HCT116 (cell line): ENCODE measurements around the gene LSM6. TPM values are rescaled to one million over a fixed set of nuclear protein-coding genes. Genes with fewer than 3 reads are reported as not detected.

ENCODE experiments used
- ATAC-seq: fragments of 200-7000 bp; cut with Tn5 transposase; 2 replicates; pipeline ENCODE4 v1.9.1; 2020; ENCODE audit warnings: mild to moderate bottlenecking, moderate library complexity
- BruUV-seq: library from RNA; stranded (reverse); fragments of 400-500 nt; replicated peaks from 2 replicates; lab custom pipeline; 2021; lab: Mats Ljungman, UMichigan
- CTCF ChIA-PET: fragments of 300-600 bp; sonication (Branson Sonifier 250); formaldehyde crosslinking; loops from one replicate; lab custom pipeline; 2021; ENCODE audit warnings: antibody characterized with exemption; lab: Charles Lee
- POLR2A ChIA-PET: fragments of 300-600, 350-600 bp; sonication (Branson Sonifier 250); formaldehyde crosslinking; loops from one replicate; lab custom pipeline; 2021; ENCODE audit warnings: antibody characterized with exemption; lab: Charles Lee
- RAD21 ChIA-PET, 2 experiments: fragments of 300-600 bp; sonication (Branson Sonifier 250); formaldehyde crosslinking; loops; one replicate each; lab custom pipeline; 2023; ENCODE audit warnings: low total read pairs in 2 of 2; ENCODE audit not compliant: uncharacterized antibody in 2 of 2, unreplicated experiment in 2 of 2, low non-redundant PET in 1 of 2; lab: Charles Lee
- DNase-seq: peaks from one replicate; pipeline ENCODE4 v3.0.0-alpha.2; 2010; ENCODE audit warnings: low read depth, low spot score
- H2AFZ ChIP-seq: fragments of 200-600 bp; shearing (Covaris generic), sonication (generic); 2 replicates; pipeline ENCODE4 v1.6.1; 2017; ENCODE audit warnings: low read depth, mixed run types, mixed read lengths, antibody characterized with exemption, low read length; ENCODE audit not compliant: poor library complexity, severe bottlenecking
- H3K27ac ChIP-seq: 2 replicates; pipeline ENCODE4 v1.5.1; 2012; ENCODE audit warnings: low read depth, low read length
- H3K27me3 ChIP-seq: fragments of 200-600 bp; sonication (generic); 2 replicates; pipeline ENCODE4 v1.6.1; 2016; ENCODE audit warnings: mixed run types, low read length, mixed read lengths; ENCODE audit not compliant: insufficient read depth
- H3K36me3 ChIP-seq, 2 experiments: fragments of 200-500 bp in 1 of 2; fragments of 200-600 bp in 1 of 2; sonication (Bioruptor generic) in 1 of 2; sonication (generic) in 1 of 2; 2 replicates each; pipeline versions ENCODE4 v1.5.1 to v1.6.1; 2014 to 2016; ENCODE audit warnings: low read length in 2 of 2, inconsistent platforms in 1 of 2, mixed read lengths in 1 of 2, mixed run types in 1 of 2; ENCODE audit not compliant: insufficient read depth in 2 of 2, control insufficient read depth in 1 of 2
- H3K4me1 ChIP-seq, 2 experiments: fragments of 200-600 bp in 1 of 2; sonication (generic) in 1 of 2; 2 replicates each; pipeline versions ENCODE4 v1.5.1 to v1.6.1; 2012 to 2017; ENCODE audit warnings: low read length in 2 of 2, inconsistent platforms in 1 of 2, mild to moderate bottlenecking in 1 of 2, mixed read lengths in 1 of 2, mixed run types in 1 of 2, moderate library complexity in 1 of 2; ENCODE audit not compliant: insufficient read depth in 2 of 2, control insufficient read depth in 1 of 2
- H3K4me2 ChIP-seq: fragments of 200-600 bp; sonication (generic); 2 replicates; pipeline ENCODE4 v1.6.1; 2017; ENCODE audit warnings: mixed run types, low read length, mixed read lengths
- H3K4me3 ChIP-seq, 2 experiments: fragments of 200-600 bp in 1 of 2; sonication (generic) in 1 of 2; replicated peaks in 1 of 2; 2 replicates each; pipeline ENCODE4 v1.5.1; 2011 to 2016; ENCODE audit warnings: low read length in 2 of 2, control low read depth in 1 of 2, low read depth in 1 of 2, mild to moderate bottlenecking in 1 of 2, mixed read lengths in 1 of 2, mixed run types in 1 of 2
- H3K79me2 ChIP-seq: fragments of 200-600 bp; sonication (generic); 2 replicates; pipeline ENCODE4 v1.6.1; 2017; ENCODE audit warnings: mild to moderate bottlenecking, mixed run types, low read length, moderate library complexity, mixed read lengths; ENCODE audit not compliant: insufficient read depth
- H3K9ac ChIP-seq: fragments of 200-600 bp; sonication (generic); 2 replicates; pipeline ENCODE4 v1.6.1; 2016; ENCODE audit warnings: low read length, mixed read lengths
- H3K9me2 ChIP-seq: fragments of 200-600 bp; sonication (generic), shearing (Covaris generic); 2 replicates; pipeline ENCODE4 v1.6.1; 2017; ENCODE audit warnings: mixed run types, mild to moderate bottlenecking, moderate library complexity; ENCODE audit not compliant: insufficient read depth
- H3K9me3 ChIP-seq, 2 experiments: fragments of 200-500 bp in 1 of 2; fragments of 200-600 bp in 1 of 2; sonication (Bioruptor generic) in 1 of 2; sonication (generic) in 1 of 2; 2 replicates each; pipeline ENCODE4 v1.6.1; 2014 to 2017; ENCODE audit warnings: low read length in 2 of 2, mixed read lengths in 2 of 2, inconsistent platforms in 1 of 2, low read depth in 1 of 2, mild to moderate bottlenecking in 1 of 2, mixed run types in 1 of 2, moderate library complexity in 1 of 2; ENCODE audit not compliant: control insufficient read depth in 1 of 2, insufficient read depth in 1 of 2
- H4K20me1 ChIP-seq: fragments of 200-600 bp; sonication (generic), shearing (Covaris generic); 2 replicates; pipeline ENCODE4 v1.6.1; 2017; ENCODE audit warnings: mixed run types, mild to moderate bottlenecking, moderate library complexity; ENCODE audit not compliant: insufficient read depth
- ATF3 ChIP-seq: IDR thresholded peaks from 2 replicates; pipeline ENCODE4 v1.6.1; 2012
- CBX3 ChIP-seq: IDR thresholded peaks from 2 replicates; pipeline ENCODE4 v1.6.1; 2012; ENCODE audit warnings: low read depth
- CEBPB ChIP-seq: IDR thresholded peaks from 2 replicates; pipeline ENCODE4 v1.6.1; 2012; ENCODE audit warnings: low read depth
- EGR1 ChIP-seq: IDR thresholded peaks from 2 replicates; pipeline ENCODE4 v1.6.1; 2012; ENCODE audit warnings: low read depth
- ELF1 ChIP-seq: IDR thresholded peaks from 2 replicates; pipeline ENCODE4 v1.6.1; 2012; ENCODE audit warnings: low read depth, borderline replicate concordance
- EZH2 ChIP-seq: fragments of 200-600 bp; sonication (generic); IDR thresholded peaks from 2 replicates; pipeline ENCODE4 v1.6.1; 2017; ENCODE audit warnings: antibody characterized with exemption, mixed run types
- JUND ChIP-seq: IDR thresholded peaks from 2 replicates; pipeline ENCODE4 v1.6.1; 2012
- MAX ChIP-seq: IDR thresholded peaks from 2 replicates; pipeline ENCODE4 v1.6.1; 2012
- POLR2A ChIP-seq: IDR thresholded peaks from 2 replicates; pipeline ENCODE4 v1.7.0; 2011; ENCODE audit warnings: borderline replicate concordance; ENCODE audit not compliant: insufficient read depth, insufficient read length; ENCODE audit errors: extremely low read depth
- POLR2AphosphoS5 ChIP-seq: IDR thresholded peaks from 2 replicates; pipeline ENCODE4 v1.6.1; 2011; ENCODE audit warnings: mild to moderate bottlenecking, low read depth, low read length, moderate library complexity
- SIN3A ChIP-seq: IDR thresholded peaks from 2 replicates; pipeline ENCODE4 v1.6.1; 2012; ENCODE audit warnings: low read depth
- SP1 ChIP-seq: IDR thresholded peaks from 2 replicates; pipeline ENCODE4 v1.6.1; 2012; ENCODE audit warnings: low read depth
- SRF ChIP-seq: IDR thresholded peaks from 2 replicates; pipeline ENCODE4 v1.6.1; 2012; ENCODE audit warnings: low read depth
- TCF7L2 ChIP-seq: IDR thresholded peaks from 2 replicates; pipeline ENCODE4 v1.7.0; 2011; ENCODE audit warnings: borderline replicate concordance, inconsistent platforms; ENCODE audit not compliant: insufficient read depth, insufficient read length; ENCODE audit errors: extremely low read depth
- ZBTB33 ChIP-seq: IDR thresholded peaks from 2 replicates; pipeline ENCODE4 v1.6.1; 2011; ENCODE audit warnings: mild to moderate bottlenecking, low read length, moderate library complexity; ENCODE audit not compliant: insufficient replicate concordance; ENCODE audit errors: extremely low read depth
- ZFX ChIP-seq: fragments of 450-650 bp; IDR thresholded peaks from 2 replicates; pipeline ENCODE4 v1.6.1; 2017
- ZNF274 ChIP-seq: fragments of 200-500 bp; sonication (Bioruptor generic); IDR thresholded peaks from 2 replicates; pipeline ENCODE4 v1.6.1; 2014; ENCODE audit warnings: mild to moderate bottlenecking, low read depth, low read length, inconsistent platforms
- intact Hi-C: fragments of 100-400 bp; cut with micrococcal nuclease; formaldehyde crosslinking; loops from 2 replicates; pipeline ENCODE4 v1.10.0; 2022
- total RNA-seq: library from RNA; stranded (reverse); gene quantifications from one replicate; pipeline ENCODE4 v1.2.1, GENCODE V29; 2021; ENCODE audit not compliant: unreplicated experiment

Gene LSM6
- total RNA-seq, 1 experiment from 2014 or later: 57.4 TPM

- no peaks in the 10 kb centered on the region for H3K79me2 ChIP-seq
- no peak for ATAC-seq
- no peaks in the 10 kb centered on the region for H3K9me3 ChIP-seq
- no peak overlapping the region for H3K27ac ChIP-seq
- ChIA-PET POLR2A (no interaction called here), CTCF (interaction anchor here (0.6 kb wide), 1 partner anchor 909 kb away, joined by 3 read pairs; no protein-coding TSS in a partner anchor), RAD21 (no interaction called here)
- no peak for TF ChIP-seq CBX3
- TF ChIP-seq EZH2: no peak
- no peak for TF ChIP-seq ZNF274
- no peak for TF ChIP-seq ZFX
- no peak for TF ChIP-seq EGR1
- no peak for TF ChIP-seq POLR2AphosphoS5
- no peak for TF ChIP-seq ATF3
- TF ChIP-seq SP1: no peak
- TF ChIP-seq POLR2A: no peak
- H3K4me3 ChIP-seq: no peak overlapping the region
- H3K4me2 ChIP-seq: no peak overlapping the region
- H4K20me1 ChIP-seq: no peaks in the 10 kb centered on the region
- H3K4me1 ChIP-seq: no peaks in the 10 kb centered on the region
- H3K9ac ChIP-seq: no peak overlapping the region
- intact Hi-C loops: no loop called here
- no TSS peak for BruUV-seq
- H3K27me3 ChIP-seq: no peaks in the 10 kb centered on the region
- no peak overlapping the region for H2AFZ ChIP-seq
- H3K36me3 ChIP-seq: no peaks in the 10 kb centered on the region
- no peaks in the 10 kb centered on the region for H3K9me2 ChIP-seq
- no peak for DNase-seq
Measured at GRCh38 chr4:146143888-146144287, 31.6 kb upstream of the LSM6 start.

- TF ChIP-seq ATF3: no peak
- no peak for TF ChIP-seq MAX
- no peak for TF ChIP-seq SRF
- TF ChIP-seq POLR2AphosphoS5: no peak
- no peak for TF ChIP-seq TCF7L2
- TF ChIP-seq ZBTB33: no peak
- no peak for TF ChIP-seq ELF1
- TF ChIP-seq POLR2A: no peak
- TF ChIP-seq SIN3A: no peak
- no peak for TF ChIP-seq JUND
- no peak for TF ChIP-seq CEBPB
- no peak overlapping the region for H3K9ac ChIP-seq
- DNase-seq (no peak), ATAC-seq (no peak)
- no peaks in the 10 kb centered on the region for H3K9me3 ChIP-seq
- no peak overlapping the region for H3K4me3 ChIP-seq
- H3K27me3 ChIP-seq: no peaks in the 10 kb centered on the region
- H4K20me1 ChIP-seq: no peaks in the 10 kb centered on the region
- no peak overlapping the region for H2AFZ ChIP-seq
- ChIA-PET POLR2A (no interaction called here), CTCF (no interaction called here), RAD21 (no interaction called here)
- H3K4me1 ChIP-seq: no peaks in the 10 kb centered on the region
- no peaks in the 10 kb centered on the region for H3K79me2 ChIP-seq
- H3K4me2 ChIP-seq: no peak overlapping the region
- intact Hi-C loops: no loop called here
- H3K36me3 ChIP-seq: no peaks in the 10 kb centered on the region
- H3K9me2 ChIP-seq: no peaks in the 10 kb centered on the region
- H3K27ac ChIP-seq: no peak overlapping the region
- no TSS peak for BruUV-seq
Measured at GRCh38 chr4:146146918-146147317, 28.6 kb upstream of the LSM6 start.
